Upper lobe of right lung (tissue), 1 donor: Measurements from ENCODE around the gene ASB1. TPM values are rescaled to one million over a fixed set of nuclear protein-coding genes. Genes with fewer than 3 reads are reported as not detected.
"Not testable (repeated sequence)": the region's sequence is repeated elsewhere in the genome, so short reads cannot be mapped to it uniquely, and the experiment has no call there.

Experiments
- ATAC-seq: fragments of 200-7000 bp; cut with Tn5 transposase; one replicate; pipeline ENCODE4 v1.9.1; 2020; ENCODE audit warnings: mild to moderate bottlenecking, moderate library complexity
- DNase-seq: peaks from one replicate; pipeline ENCODE4 v3.0.0-alpha.2; 2020
- H3K27ac ChIP-seq: fragments of 200-600 bp; one replicate; pipeline ENCODE4 v1.8.0; 2022
- H3K27me3 ChIP-seq: fragments of 200-600 bp; one replicate; pipeline ENCODE4 v1.8.0; 2022; ENCODE audit warnings: mild to moderate bottlenecking
- H3K36me3 ChIP-seq: fragments of 200-600 bp; one replicate; pipeline ENCODE4 v1.8.0; 2022
- H3K4me1 ChIP-seq: fragments of 200-600 bp; one replicate; pipeline ENCODE4 v1.8.0; 2022
- H3K4me3 ChIP-seq: fragments of 200-600 bp; one replicate; pipeline ENCODE4 v1.8.0; 2022; ENCODE audit warnings: mild to moderate bottlenecking
- H3K9me3 ChIP-seq: fragments of 200-600 bp; one replicate; pipeline ENCODE4 v1.8.0; 2022
- intact Hi-C: fragments of 100-400 bp; cut with DNase I; formaldehyde crosslinking; loops from one replicate; pipeline ENCODE4 v1.11.0; 2022
- total RNA-seq: library from RNA; stranded (reverse); fragmentation: NEBNext Ultra II Directional; extraction: Animal tissue kit (Norgen Biotek cat#: 25700); gene quantifications from one replicate; pipeline ENCODE4 v1.2.1, GENCODE V29; 2021
- TF ChIP-seq, protein P1 (sequence below): fragments of 200-600 bp; IDR thresholded peaks from one replicate; pipeline ENCODE4 v1.8.0; 2022; ENCODE audit warnings: antibody characterized with exemption
- donor health status: DM: no; HTN: yes; CAD: no; lungs with severe emphysema.

The ASB1 gene
- total RNA-seq, 1 donor from 2014 or later, result 26.6 TPM

DNA sequence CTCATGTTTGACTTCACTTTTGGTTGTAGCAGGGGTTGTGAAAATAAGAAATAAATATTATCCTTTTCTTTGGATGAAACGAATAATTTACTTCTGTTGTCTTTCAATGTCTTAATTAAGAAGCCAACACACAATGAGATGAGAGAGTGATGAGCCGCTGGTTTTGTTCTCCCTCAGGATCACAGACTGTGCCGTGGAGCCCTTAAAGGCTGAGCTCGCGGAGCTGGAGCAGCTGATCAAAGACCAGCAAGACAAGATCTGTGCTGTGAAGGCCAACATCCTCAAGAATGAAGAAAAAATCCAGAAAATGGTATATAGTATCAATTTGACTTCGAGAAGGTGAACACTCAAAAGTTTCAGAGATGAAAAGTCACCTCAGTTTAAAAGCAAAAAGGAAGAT is 28.1 kb upstream of the ASB1 start:
- no peaks in the 10 kb centered on the region for H3K27me3 ChIP-seq
- no peak overlapping the region for H3K27ac ChIP-seq
- no peaks in the 10 kb centered on the region for H3K4me1 ChIP-seq
- intact Hi-C loops, result no loop called here
- TF ChIP-seq, protein P1, sequence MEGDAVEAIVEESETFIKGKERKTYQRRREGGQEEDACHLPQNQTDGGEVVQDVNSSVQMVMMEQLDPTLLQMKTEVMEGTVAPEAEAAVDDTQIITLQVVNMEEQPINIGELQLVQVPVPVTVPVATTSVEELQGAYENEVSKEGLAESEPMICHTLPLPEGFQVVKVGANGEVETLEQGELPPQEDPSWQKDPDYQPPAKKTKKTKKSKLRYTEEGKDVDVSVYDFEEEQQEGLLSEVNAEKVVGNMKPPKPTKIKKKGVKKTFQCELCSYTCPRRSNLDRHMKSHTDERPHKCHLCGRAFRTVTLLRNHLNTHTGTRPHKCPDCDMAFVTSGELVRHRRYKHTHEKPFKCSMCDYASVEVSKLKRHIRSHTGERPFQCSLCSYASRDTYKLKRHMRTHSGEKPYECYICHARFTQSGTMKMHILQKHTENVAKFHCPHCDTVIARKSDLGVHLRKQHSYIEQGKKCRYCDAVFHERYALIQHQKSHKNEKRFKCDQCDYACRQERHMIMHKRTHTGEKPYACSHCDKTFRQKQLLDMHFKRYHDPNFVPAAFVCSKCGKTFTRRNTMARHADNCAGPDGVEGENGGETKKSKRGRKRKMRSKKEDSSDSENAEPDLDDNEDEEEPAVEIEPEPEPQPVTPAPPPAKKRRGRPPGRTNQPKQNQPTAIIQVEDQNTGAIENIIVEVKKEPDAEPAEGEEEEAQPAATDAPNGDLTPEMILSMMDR, result no peak
- H3K9me3 ChIP-seq, result no peaks in the 10 kb centered on the region
- H3K36me3 ChIP-seq, result peaks cover 15% of the 10 kb centered on the region
- H3K4me3 ChIP-seq, result no peak overlapping the region
- DNase-seq, result no peak
- no peak for ATAC-seq

DNA sequence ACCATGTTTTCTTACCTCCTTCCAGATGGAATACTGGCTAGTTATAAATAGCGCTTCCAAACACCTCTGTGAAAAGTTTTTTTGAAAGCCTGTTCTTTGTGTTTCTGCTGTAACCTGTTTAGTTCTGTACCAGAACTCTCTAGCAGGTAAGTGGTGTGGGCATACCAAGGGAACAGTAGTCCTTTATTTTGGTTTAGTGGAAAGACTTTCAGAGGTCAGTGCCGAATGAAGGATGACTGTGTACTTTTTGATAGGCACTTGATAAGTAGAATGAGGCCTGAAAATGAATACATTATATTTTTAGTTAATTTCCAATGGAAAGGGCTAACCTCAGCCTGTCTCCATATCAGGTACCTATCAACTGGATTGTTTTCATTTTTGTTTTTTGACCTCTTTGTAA is 27.6 kb upstream of the ASB1 start:
- intact Hi-C loops, result no loop called here
- H3K36me3 ChIP-seq, result peaks cover 15% of the 10 kb centered on the region

DNA sequence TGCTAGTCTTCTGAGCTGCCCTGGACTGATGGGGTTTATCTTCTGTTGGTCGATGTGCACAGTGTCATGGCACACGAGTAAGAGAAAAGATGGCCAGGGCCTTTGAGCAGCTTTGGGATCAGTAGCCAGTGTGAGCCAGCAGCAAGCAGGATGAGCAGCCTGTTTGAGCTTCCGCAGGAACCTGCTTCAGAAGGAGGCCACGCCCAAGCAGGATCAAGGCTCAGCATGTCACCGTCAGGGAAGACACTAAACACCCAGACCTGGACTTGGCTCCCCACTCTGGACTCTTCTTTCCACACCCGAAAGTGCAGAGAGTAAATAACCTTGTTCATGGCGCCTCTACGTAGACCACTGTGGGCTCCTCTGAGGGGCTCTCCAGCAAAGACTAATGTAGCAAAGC is 25.2 kb upstream of the ASB1 start:
- intact Hi-C loops, result no loop called here
- TF ChIP-seq, protein P1, result no peak
- DNase-seq (no peak), ATAC-seq (no peak)
- Histone ChIP-seq H3K36me3 (peaks cover 15% of the 10 kb centered on the region), H3K27ac (no peak overlapping the region), H3K4me3 (no peak overlapping the region), H3K27me3 (no peaks in the 10 kb centered on the region), H3K4me1 (no peaks in the 10 kb centered on the region), H3K9me3 (no peaks in the 10 kb centered on the region)

More for the DNA sequence above, 27.6 kb upstream of the ASB1 start:
- ATAC-seq, result no peak
- no peak overlapping the region for H3K27ac ChIP-seq
- H3K27me3 ChIP-seq, result no peaks in the 10 kb centered on the region
- no peak overlapping the region for H3K4me3 ChIP-seq
- TF ChIP-seq, protein P1, result no peak
- DNase-seq, result no peak
- H3K4me1 ChIP-seq, result no peaks in the 10 kb centered on the region
- no peaks in the 10 kb centered on the region for H3K9me3 ChIP-seq

DNA sequence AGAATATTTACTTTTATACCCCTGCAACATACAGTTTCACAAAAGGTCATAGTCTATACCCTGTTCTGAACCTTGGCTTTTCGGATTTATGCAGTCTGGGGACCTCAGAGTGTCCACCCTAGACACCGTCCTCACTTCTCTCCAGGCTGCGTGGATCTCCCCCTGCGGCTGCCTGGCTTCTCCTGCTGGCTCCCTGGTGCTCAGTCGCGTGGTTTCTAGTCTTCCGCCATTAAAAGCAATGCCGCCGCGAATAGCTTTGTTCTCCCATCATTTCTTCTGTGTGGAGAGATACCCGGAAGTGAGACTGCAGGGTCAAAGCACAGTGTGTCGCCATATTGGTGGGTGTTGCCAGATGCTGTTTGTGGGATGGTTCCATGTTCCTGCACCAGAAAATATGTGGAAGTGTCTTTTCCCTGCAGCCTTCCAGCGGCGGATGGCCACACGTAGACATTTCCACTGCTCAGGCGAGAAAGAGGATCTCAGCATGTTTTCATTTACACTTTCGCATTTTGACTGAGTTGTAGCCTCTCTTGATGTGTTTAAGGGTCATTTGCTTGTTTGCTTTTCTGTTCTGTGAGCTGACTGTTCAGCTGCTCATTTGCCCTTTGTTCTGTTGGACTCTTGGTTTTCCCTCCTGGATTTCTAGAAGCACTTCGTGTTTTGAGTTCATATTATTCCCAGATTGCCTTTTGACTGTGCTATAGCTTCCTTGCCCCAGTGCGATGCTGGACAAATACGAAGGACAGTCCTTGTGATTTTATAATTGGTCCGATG is 22.9 kb upstream of the ASB1 start:
- DNase-seq, result no peak
- TF ChIP-seq, protein P1, result no peak
- ATAC-seq, result peak; percentile 48
- no peaks in the 10 kb centered on the region for H3K27me3 ChIP-seq
- no peaks in the 10 kb centered on the region for H3K9me3 ChIP-seq
- peaks cover 15% of the 10 kb centered on the region for H3K36me3 ChIP-seq
- no peaks in the 10 kb centered on the region for H3K4me1 ChIP-seq
- H3K27ac ChIP-seq, result no peak overlapping the region
- H3K4me3 ChIP-seq, result peak overlapping the region; percentile 23
- intact Hi-C loops, result no loop called here

DNA sequence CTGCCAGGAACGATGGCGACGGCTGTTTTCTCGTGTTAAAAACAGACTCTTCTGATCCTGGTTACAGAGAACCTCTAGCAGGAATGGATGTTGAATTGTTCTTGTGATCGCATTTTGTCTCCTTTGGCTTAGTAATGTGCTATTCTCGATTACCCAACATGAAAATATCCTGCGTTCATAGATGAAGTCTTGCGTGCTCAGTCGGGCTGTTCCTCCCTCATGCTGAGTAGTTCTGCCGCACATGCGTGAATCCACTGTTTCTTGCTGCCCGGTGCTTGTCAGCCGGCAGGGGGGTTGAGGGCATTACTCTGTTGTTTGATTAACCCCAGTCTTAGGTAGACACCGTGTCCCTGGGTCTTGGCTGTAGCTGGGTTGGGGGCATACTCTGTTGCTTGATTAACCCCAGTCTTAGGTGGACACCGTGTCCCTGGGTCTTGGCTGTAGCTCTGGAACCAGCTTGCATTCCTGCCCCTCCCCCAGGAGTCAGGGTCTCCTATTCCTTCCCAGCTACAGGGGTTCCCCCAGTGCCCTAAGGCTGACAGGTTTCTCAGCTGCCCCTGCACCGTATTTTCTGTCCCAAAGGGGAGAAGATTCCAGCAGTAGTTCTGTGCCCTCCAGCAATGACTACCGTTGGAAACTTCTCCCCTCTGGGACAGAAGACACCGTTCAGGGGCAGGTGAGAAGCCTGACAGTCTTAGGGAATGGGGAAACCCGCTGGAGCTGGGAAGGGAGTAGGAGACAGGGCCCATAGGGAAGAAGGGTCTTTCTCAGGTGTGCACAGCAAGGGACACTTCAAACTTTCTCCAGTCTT is 22.1 kb upstream of the ASB1 start:
- peaks cover 8% of the 10 kb centered on the region for H3K36me3 ChIP-seq
- H3K9me3 ChIP-seq, result no peaks in the 10 kb centered on the region
- peak; percentile 78 for ATAC-seq
- TF ChIP-seq, protein P1, result no peak
- DNase-seq, result no peak
- peak overlapping the region; percentile 23 for H3K4me3 ChIP-seq
- H3K4me1 ChIP-seq, result no peaks in the 10 kb centered on the region
- intact Hi-C loops, result no loop called here
- H3K27me3 ChIP-seq, result no peaks in the 10 kb centered on the region
- H3K27ac ChIP-seq, result no peak overlapping the region

DNA sequence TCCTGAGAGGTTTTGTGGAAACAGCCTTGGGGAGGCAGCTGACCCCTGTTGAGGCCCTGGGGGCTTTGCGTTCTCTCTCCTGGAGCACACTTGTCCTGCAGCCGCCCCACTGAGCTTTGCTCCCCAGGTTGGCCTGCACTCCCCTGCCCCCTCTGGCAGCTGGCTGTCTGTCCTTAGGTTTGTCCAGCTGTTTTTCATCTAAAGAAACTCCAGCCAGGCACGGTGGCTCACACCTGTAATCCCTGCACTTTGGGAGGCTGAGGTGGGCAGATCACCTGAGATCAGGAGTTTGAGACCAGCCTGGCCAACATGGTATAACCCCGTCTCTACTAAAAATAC is 21.5 kb upstream of the ASB1 start:
- intact Hi-C loops, ATAC-seq: not testable (repeated sequence)

More for the DNA sequence above, 21.5 kb upstream of the ASB1 start:
- not testable (repeated sequence) for H3K27ac ChIP-seq, DNase-seq, H3K9me3 ChIP-seq, H3K27me3 ChIP-seq, H3K36me3 ChIP-seq, H3K4me3 ChIP-seq, H3K4me1 ChIP-seq
